Panc1 (cell line): Measurements from ENCODE around the gene TMEM87A.

ENCODE experiments used
- POLR2AphosphoS5 ChIP-seq: IDR thresholded peaks from 2 replicates; pipeline ENCODE4 v1.6.1; 2012; ENCODE audit warnings: mild to moderate bottlenecking, low read depth, low read length, moderate library complexity
- TCF7L2 ChIP-seq: IDR thresholded peaks from 2 replicates; pipeline ENCODE4 v1.6.1; 2011; ENCODE audit warnings: mild to moderate bottlenecking, low read depth, low read length, inconsistent platforms
- TF ChIP-seq, protein P1 (sequence below): fragments of 450-650 bp; IDR thresholded peaks from 2 replicates; pipeline ENCODE4 v1.5.1; 2017; ENCODE audit warnings: mild to moderate bottlenecking
- TF ChIP-seq, protein P2 (sequence below), 2 experiments: IDR thresholded peaks; 2 replicates each; pipeline ENCODE4 v1.6.1; 2011 to 2012; ENCODE audit warnings: low read depth in 2 of 2, control low read depth in 1 of 2, low read length in 1 of 2, mild to moderate bottlenecking in 1 of 2, moderate library complexity in 1 of 2; ENCODE audit not compliant: insufficient read depth in 1 of 2

DNA sequence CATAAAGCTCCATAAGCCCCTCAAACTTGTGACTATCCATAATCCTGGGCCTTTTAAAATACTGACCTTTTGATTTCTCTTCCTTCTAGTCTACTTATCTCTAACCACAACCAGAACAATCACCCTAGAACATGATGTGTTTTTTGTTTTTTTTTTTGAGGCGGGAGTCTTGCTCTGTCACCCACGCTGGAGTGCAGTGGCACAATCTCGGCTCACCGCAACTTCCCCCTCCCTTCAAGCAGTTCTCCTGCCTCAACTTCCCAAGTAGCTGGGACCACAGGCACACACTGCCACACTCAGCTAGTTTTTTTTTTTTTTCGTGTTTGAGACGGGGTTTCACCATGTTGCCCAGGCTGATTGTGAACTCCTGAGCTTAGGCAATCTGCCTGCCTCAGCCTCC, 90.3 kb downstream of the TMEM87A start:
- TF ChIP-seq, protein P1, sequence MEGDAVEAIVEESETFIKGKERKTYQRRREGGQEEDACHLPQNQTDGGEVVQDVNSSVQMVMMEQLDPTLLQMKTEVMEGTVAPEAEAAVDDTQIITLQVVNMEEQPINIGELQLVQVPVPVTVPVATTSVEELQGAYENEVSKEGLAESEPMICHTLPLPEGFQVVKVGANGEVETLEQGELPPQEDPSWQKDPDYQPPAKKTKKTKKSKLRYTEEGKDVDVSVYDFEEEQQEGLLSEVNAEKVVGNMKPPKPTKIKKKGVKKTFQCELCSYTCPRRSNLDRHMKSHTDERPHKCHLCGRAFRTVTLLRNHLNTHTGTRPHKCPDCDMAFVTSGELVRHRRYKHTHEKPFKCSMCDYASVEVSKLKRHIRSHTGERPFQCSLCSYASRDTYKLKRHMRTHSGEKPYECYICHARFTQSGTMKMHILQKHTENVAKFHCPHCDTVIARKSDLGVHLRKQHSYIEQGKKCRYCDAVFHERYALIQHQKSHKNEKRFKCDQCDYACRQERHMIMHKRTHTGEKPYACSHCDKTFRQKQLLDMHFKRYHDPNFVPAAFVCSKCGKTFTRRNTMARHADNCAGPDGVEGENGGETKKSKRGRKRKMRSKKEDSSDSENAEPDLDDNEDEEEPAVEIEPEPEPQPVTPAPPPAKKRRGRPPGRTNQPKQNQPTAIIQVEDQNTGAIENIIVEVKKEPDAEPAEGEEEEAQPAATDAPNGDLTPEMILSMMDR: no peak
- no peak for TF ChIP-seq POLR2AphosphoS5
- TF ChIP-seq TCF7L2: no peak
- TF ChIP-seq, protein P2, sequence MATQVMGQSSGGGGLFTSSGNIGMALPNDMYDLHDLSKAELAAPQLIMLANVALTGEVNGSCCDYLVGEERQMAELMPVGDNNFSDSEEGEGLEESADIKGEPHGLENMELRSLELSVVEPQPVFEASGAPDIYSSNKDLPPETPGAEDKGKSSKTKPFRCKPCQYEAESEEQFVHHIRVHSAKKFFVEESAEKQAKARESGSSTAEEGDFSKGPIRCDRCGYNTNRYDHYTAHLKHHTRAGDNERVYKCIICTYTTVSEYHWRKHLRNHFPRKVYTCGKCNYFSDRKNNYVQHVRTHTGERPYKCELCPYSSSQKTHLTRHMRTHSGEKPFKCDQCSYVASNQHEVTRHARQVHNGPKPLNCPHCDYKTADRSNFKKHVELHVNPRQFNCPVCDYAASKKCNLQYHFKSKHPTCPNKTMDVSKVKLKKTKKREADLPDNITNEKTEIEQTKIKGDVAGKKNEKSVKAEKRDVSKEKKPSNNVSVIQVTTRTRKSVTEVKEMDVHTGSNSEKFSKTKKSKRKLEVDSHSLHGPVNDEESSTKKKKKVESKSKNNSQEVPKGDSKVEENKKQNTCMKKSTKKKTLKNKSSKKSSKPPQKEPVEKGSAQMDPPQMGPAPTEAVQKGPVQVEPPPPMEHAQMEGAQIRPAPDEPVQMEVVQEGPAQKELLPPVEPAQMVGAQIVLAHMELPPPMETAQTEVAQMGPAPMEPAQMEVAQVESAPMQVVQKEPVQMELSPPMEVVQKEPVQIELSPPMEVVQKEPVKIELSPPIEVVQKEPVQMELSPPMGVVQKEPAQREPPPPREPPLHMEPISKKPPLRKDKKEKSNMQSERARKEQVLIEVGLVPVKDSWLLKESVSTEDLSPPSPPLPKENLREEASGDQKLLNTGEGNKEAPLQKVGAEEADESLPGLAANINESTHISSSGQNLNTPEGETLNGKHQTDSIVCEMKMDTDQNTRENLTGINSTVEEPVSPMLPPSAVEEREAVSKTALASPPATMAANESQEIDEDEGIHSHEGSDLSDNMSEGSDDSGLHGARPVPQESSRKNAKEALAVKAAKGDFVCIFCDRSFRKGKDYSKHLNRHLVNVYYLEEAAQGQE (IDR thresholded peaks at IDR 0.05; ENCODE audit: insufficient read depth in 1 of 2, low read depth in 2 of 2, low read length in 1 of 2): no peak
